ENCODE results near the gene RELA. TPM values are rescaled to one million over a fixed set of nuclear protein-coding genes. Genes with fewer than 3 reads are reported as not detected.
A peak's percentile ranks its signal among the peaks of the same experiment; 100 is the strongest.

RELA gene
- total RNA-seq, 2 experiments from 2014 or later = 72.5 to 82.4 TPM

DNA sequence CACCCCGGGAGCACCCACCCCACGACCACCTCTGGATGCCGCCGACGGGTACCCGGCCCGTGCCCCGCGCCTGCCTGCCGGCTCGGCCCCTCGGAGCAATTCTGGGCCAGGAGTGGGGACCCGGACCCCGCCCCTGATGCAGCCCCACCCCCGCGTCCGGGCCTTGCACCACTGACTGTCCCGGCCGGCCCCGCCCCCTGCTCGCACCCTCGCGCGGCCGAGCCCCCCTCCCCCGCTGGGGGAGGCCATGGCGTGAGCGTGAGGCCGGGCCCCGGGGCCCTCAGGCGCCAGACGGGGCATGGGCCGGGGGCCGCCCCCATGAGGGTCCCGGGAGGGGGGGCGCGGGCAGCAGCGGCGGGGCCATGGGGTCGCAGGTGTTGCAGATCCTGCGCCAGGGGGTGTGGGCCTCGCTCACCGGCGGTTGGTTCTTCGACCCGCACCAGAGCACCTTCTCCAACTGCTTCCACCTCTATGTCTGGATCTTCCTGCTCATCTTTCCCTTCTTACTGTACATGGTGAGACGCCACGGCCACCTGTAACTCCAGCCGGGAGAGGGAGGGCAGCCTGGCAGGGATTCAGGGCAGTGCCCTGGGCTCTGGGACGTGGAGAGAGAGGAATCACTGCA is 46.7 kb downstream of the RELA start:
- Mint-ChIP-seq H3K27ac (peak overlapping the region; percentile 97), H3K9me3 (ENCODE audit: insufficient read depth) (no peaks in the 10 kb centered on the region), H3K4me3 (peak overlapping the region; percentile 98), H3K4me1 (ENCODE audit: low read depth) (peaks cover 38% of the 10 kb centered on the region), H3K36me3 (ENCODE audit: low read depth) (peaks cover 31% of the 10 kb centered on the region), H3K27me3 (ENCODE audit: low read depth) (no peaks in the 10 kb centered on the region)
- ChIA-PET CTCF (interaction anchor here (1.0 to 2.6 kb wide), 18 partner anchors 8 to 286 kb away, joined by 3 to 14 read pairs (median 6); partner anchors contain the start of genes AP5B1, EHBP1L1, FAM89B and SIPA1), POLR2A (interaction anchor here (0.5 to 2.5 kb wide), 15 partner anchors 16 to 275 kb away, joined by 3 to 24 read pairs (median 4); partner anchors contain the start of genes CCDC85B, MALAT1 and SIPA1)
- DNase-seq = no peak
- peak; percentile 0 for ATAC-seq

DNA sequence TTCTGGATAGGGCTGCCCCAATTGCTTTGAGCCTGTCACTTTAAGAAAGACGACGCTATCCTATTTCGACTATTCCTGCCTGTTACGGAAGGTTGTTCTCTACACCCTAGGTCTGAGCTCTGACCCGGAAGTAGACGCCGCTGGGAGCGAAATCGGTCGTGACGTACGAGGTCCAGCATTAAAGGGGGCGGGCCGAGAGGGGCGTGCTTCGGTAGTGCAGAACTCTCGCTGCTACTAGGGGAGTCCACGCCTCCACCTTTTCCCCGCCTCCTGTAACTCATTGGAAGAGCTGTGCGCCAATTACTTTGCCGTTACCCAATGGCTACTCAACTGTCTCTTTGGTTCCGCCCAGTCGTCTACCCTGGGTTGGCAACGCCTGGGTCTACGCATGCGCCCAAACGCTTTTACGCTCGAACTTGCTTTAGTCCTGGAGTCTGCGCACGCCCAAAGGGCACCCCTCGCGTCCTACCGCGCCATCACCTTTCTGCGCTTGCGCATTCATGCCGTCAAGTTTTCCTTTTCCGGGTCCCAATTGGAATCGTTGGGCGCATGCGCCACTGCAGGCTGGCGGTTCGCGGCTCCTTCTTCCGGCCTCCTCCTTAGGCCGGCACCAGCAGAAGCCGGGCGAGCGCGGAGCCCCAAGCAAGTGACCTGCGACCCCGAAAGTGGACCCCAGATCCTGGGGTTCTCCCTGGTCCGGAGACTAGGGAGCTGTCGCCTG is 47.3 kb downstream of the RELA start, which contains the start of gene PCNX3:
TSS of gene PCNX3 (plus strand) at position 548 of the 721 bp plus-strand sequence. CDS start 536 bp downstream, outside the sequence.
- Mint-ChIP-seq H3K4me3 (peak within 1 kb of the TSS; percentile 98), H3K4me1 (ENCODE audit: low read depth) (peaks cover 44% of the 10 kb centered on the region), H3K27me3 (ENCODE audit: low read depth) (no peaks in the 10 kb centered on the region), H3K36me3 (ENCODE audit: low read depth) (peaks cover 34% of the 10 kb centered on the region), H3K9me3 (ENCODE audit: insufficient read depth) (no peaks in the 10 kb centered on the region), H3K27ac (peak within 1 kb of the TSS; percentile 97)
- ChIA-PET CTCF (interaction anchor here (0.6 to 2.6 kb wide), 24 partner anchors 9 to 407 kb away, joined by 3 to 14 read pairs (median 4); partner anchors contain the start of genes AP5B1, EHBP1L1, FAM89B and MUS81), POLR2A (interaction anchor here (0.5 to 2.5 kb wide), 29 partner anchors 15 to 353 kb away, joined by 3 to 24 read pairs (median 4); partner anchors contain the start of genes CCDC85B, FAM89B, KAT5 and KCNK7)
- DNase-seq (peak; percentile 100), ATAC-seq (peak; percentile 91)

- no peaks in the 10 kb centered on the region for H3K27me3 Mint-ChIP-seq (ENCODE audit: low read depth)
- peak overlapping the region; percentile 86 for H3K4me3 Mint-ChIP-seq
- H3K4me1 Mint-ChIP-seq (ENCODE audit: low read depth) = peaks cover 60% of the 10 kb centered on the region
- H3K27ac Mint-ChIP-seq = peak overlapping the region; percentile 97
- CTCF ChIA-PET = interaction anchor here (0.8 to 3.9 kb wide), 9 partner anchors 10 to 71 kb away, joined by 3 to 16 read pairs (median 7); partner anchors contain the start of genes EHBP1L1, FAM89B, KCNK7 and SIPA1
- ATAC-seq (no peak), DNase-seq (no peak)
- H3K36me3 Mint-ChIP-seq (ENCODE audit: low read depth) = peaks cover 37% of the 10 kb centered on the region
- no peaks in the 10 kb centered on the region for H3K9me3 Mint-ChIP-seq (ENCODE audit: insufficient read depth)
- POLR2A ChIA-PET = interaction anchor here (0.6 to 2.5 kb wide), 12 partner anchors 24 to 191 kb away, joined by 3 to 24 read pairs (median 5); partner anchors contain the start of genes FAM89B, MALAT1, NEAT1 and SIPA1
Measured at GRCh38 chr11:65613091-65613928, 49.4 kb downstream of the RELA start.

GRCh38 chr11:65612691-65613090 is 50.0 kb downstream of the RELA start:
- POLR2A ChIA-PET = interaction anchor here (0.9 to 2.0 kb wide), 7 partner anchors 23 to 188 kb away, joined by 3 to 8 read pairs (median 5); partner anchors contain the start of genes MALAT1 and SIPA1
- CTCF ChIA-PET = interaction anchor here (0.8 to 3.9 kb wide), 6 partner anchors 10 to 41 kb away, joined by 3 to 16 read pairs (median 3); partner anchors contain the start of genes EHBP1L1, FAM89B and KCNK7
- peaks cover 42% of the 10 kb centered on the region for H3K36me3 Mint-ChIP-seq (ENCODE audit: low read depth)
- no peaks in the 10 kb centered on the region for H3K9me3 Mint-ChIP-seq (ENCODE audit: insufficient read depth)
- no peaks in the 10 kb centered on the region for H3K27me3 Mint-ChIP-seq (ENCODE audit: low read depth)
- peak overlapping the region; percentile 86 for H3K4me3 Mint-ChIP-seq
- DNase-seq = no peak
- peaks cover 60% of the 10 kb centered on the region for H3K4me1 Mint-ChIP-seq (ENCODE audit: low read depth)
- peak overlapping the region; percentile 97 for H3K27ac Mint-ChIP-seq
- no peak for ATAC-seq

GRCh38 chr11:65611758-65612603 is 50.7 kb downstream of the RELA start:
- Mint-ChIP-seq H3K4me3 (peak overlapping the region; percentile 86), H3K27me3 (ENCODE audit: low read depth) (no peaks in the 10 kb centered on the region), H3K36me3 (ENCODE audit: low read depth) (peaks cover 45% of the 10 kb centered on the region), H3K9me3 (ENCODE audit: insufficient read depth) (no peaks in the 10 kb centered on the region), H3K4me1 (ENCODE audit: low read depth) (peaks cover 54% of the 10 kb centered on the region), H3K27ac (peak overlapping the region; percentile 90)
- no peak for DNase-seq
- ChIA-PET CTCF (interaction anchor here (0.9 to 3.9 kb wide), 5 partner anchors 18 to 40 kb away, joined by 3 to 16 read pairs (median 3); partner anchors contain the start of genes EHBP1L1, FAM89B and KCNK7), POLR2A (interaction anchor here (1.1 to 2.0 kb wide), 4 partner anchors 23 to 113 kb away, joined by 4 to 8 read pairs (median 6); partner anchors contain the start of genes MALAT1 and SIPA1)
- ATAC-seq = no peak

DNA sequence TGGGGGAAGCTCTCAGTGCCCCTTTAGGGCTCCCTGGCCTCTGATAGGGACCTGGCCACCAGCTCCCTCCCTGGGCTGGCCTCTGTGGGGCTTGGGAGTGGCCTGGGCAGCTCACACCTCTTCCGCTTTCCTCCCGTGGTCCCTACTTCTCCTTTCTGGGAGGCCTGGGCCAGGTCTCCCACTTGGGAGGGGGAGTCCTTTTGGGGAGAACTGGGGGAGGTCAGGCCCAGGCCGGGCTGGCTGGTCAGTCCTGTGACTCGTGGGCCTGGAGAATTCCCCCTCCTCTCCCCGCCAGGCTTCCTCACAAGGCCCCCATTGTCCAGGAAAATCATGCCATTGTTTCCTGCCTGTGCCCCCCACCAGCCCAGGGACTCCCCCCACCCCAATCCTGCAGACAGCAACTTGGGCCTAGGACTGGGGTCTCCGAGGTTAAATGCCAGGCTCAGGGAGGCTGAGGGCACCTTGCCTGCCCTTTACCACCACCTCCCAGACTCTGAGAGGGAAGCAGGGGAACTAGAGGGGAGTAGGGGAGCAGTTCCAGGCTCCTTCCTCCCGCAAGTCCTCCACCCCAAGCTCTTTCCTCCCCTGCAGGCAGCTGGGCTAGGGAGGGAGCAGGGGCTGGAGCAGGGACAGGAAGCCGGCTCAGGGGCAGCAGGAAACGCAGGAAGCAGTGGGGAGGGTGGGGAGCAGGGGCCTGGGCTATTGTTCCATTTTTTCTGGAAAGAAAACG is 51.5 kb downstream of the RELA start:
- POLR2A ChIA-PET = interaction anchor here (0.9 kb wide), 1 partner anchor 34 kb away, joined by 5 read pairs; no protein-coding TSS in a partner anchor
- no peaks in the 10 kb centered on the region for H3K27me3 Mint-ChIP-seq (ENCODE audit: low read depth)
- H3K27ac Mint-ChIP-seq = peak overlapping the region; percentile 53
- CTCF ChIA-PET = interaction anchor here (1.4 to 3.9 kb wide), 5 partner anchors 17 to 71 kb away, joined by 3 to 24 read pairs (median 4); partner anchors contain the start of gene FAM89B
- H3K36me3 Mint-ChIP-seq (ENCODE audit: low read depth) = peaks cover 42% of the 10 kb centered on the region
- no peak for ATAC-seq
- peak overlapping the region; percentile 86 for H3K4me3 Mint-ChIP-seq
- DNase-seq = no peak
- H3K9me3 Mint-ChIP-seq (ENCODE audit: insufficient read depth) = no peaks in the 10 kb centered on the region
- peaks cover 49% of the 10 kb centered on the region for H3K4me1 Mint-ChIP-seq (ENCODE audit: low read depth)

GRCh38 chr11:65610404-65610803 is 52.3 kb downstream of the RELA start:
- ATAC-seq (no peak), DNase-seq (no peak)
- Mint-ChIP-seq H3K4me1 (ENCODE audit: low read depth) (peaks cover 49% of the 10 kb centered on the region), H3K36me3 (ENCODE audit: low read depth) (peaks cover 46% of the 10 kb centered on the region), H3K4me3 (no peak overlapping the region), H3K27ac (peak overlapping the region; percentile 53), H3K27me3 (ENCODE audit: low read depth) (no peaks in the 10 kb centered on the region), H3K9me3 (ENCODE audit: insufficient read depth) (no peaks in the 10 kb centered on the region)
- ChIA-PET POLR2A (interaction anchor here (0.9 to 1.7 kb wide), 2 partner anchors 11 to 33 kb away, joined by 5 read pairs; no protein-coding TSS in a partner anchor), CTCF (interaction anchor here (1.0 to 3.9 kb wide), 5 partner anchors 16 to 70 kb away, joined by 3 to 24 read pairs (median 4); partner anchors contain the start of gene FAM89B)

DNA sequence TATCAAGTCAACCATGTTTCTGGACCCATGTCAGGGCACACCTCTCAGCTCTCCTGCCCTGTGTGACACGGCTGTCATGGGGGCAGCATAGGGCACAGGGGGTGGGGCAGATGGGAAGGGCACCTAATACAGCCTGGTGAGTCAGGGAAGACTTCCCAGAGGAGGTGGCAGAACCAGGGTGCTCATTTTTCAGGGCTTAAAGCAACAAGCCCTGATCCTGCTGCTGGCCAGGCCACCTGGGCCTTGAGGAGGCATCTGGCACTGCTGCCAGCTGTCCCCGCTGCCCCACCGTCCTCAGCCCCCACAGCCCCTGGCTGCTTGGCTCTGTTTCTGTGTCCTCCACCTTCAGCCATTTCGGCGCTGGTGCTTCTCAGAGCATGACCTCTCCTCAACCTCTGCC is 53.1 kb downstream of the RELA start:
- peak overlapping the region; percentile 71 for H3K27ac Mint-ChIP-seq
- no peak for DNase-seq
- peaks cover 47% of the 10 kb centered on the region for H3K36me3 Mint-ChIP-seq (ENCODE audit: low read depth)
- ChIA-PET CTCF (interaction anchor here (1.0 to 3.9 kb wide), 5 partner anchors 16 to 69 kb away, joined by 3 to 24 read pairs (median 4); partner anchors contain the start of gene FAM89B), POLR2A (interaction anchor here (1.3 to 1.7 kb wide), 2 partner anchors 10 to 19 kb away, joined by 3 to 5 read pairs; no protein-coding TSS in a partner anchor)
- no peaks in the 10 kb centered on the region for H3K27me3 Mint-ChIP-seq (ENCODE audit: low read depth)
- H3K4me1 Mint-ChIP-seq (ENCODE audit: low read depth) = peaks cover 49% of the 10 kb centered on the region
- no peaks in the 10 kb centered on the region for H3K9me3 Mint-ChIP-seq (ENCODE audit: insufficient read depth)
- no peak overlapping the region for H3K4me3 Mint-ChIP-seq
- ATAC-seq = no peak

DNA sequence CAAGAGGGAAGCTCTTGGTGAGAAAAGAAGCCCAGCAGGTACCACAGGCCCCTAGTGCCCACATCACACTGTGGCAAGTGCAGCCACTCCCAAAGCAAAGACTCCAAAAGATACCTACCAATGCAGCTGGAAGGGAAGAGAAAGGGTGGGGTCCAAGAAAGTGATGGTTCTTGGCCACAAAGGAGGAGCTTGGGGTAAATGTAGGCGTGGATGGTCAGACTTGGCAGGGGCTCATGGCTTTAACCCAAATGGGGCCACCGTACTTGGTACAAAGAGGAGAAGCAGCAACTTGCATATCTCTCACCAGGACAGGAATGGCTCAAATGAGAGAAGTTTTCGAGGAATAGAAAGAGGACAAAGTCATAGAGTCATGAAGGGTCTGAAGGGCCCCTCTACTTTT is 53.5 kb downstream of the RELA start:
- Mint-ChIP-seq H3K27ac (peak overlapping the region; percentile 71), H3K4me3 (no peak overlapping the region), H3K36me3 (ENCODE audit: low read depth) (peaks cover 51% of the 10 kb centered on the region), H3K27me3 (ENCODE audit: low read depth) (no peaks in the 10 kb centered on the region), H3K9me3 (ENCODE audit: insufficient read depth) (no peaks in the 10 kb centered on the region), H3K4me1 (ENCODE audit: low read depth) (peaks cover 49% of the 10 kb centered on the region)
- ChIA-PET POLR2A (interaction anchor here (1.3 to 1.7 kb wide), 2 partner anchors 10 to 19 kb away, joined by 3 to 5 read pairs; no protein-coding TSS in a partner anchor), CTCF (interaction anchor here (1.5 to 3.9 kb wide), 3 partner anchors 15 to 69 kb away, joined by 4 to 24 read pairs (median 12); partner anchors contain the start of gene FAM89B)
- DNase-seq (no peak), ATAC-seq (no peak)

Measured in activated CD8-positive, alpha-beta T cell treated with anti-CD3 and anti-CD28 coated beads, Interleukin-2, amount 10 ng/mL, durations not matched to agents 7 days and 5 days (primary cell).